ENCODE data around the gene DMRTC2. TPM values are rescaled to one million over a fixed set of nuclear protein-coding genes. Genes with fewer than 3 reads are reported as not detected.

Gene DMRTC2
- total RNA-seq, 1 donor from 2014 or later: not detected

GRCh38 chr19:41893899-41894298, 49.1 kb downstream of the DMRTC2 start:
- Histone ChIP-seq H3K4me3 (no peak overlapping the region), H3K27ac (replicated peaks) (no peak overlapping the region), H3K27me3 (ENCODE audit: low read depth) (no peaks in the 10 kb centered on the region), H3K36me3 (peaks cover 73% of the 10 kb centered on the region), H3K4me1 (no peaks in the 10 kb centered on the region), H3K9me3 (replicated peaks) (no peaks in the 10 kb centered on the region)
- intact Hi-C loops (cut with micrococcal nuclease): no loop called here
- no peak for DNase-seq
- TF ChIP-seq CTCF (IDR thresholded peaks at IDR 0.05; ENCODE audit: borderline replicate concordance): no peak

GRCh38 chr19:41894350-41894749, 49.5 kb downstream of the DMRTC2 start:
- Histone ChIP-seq H3K27ac (replicated peaks) (no peak overlapping the region), H3K36me3 (peaks cover 73% of the 10 kb centered on the region), H3K27me3 (ENCODE audit: low read depth) (no peaks in the 10 kb centered on the region), H3K9me3 (replicated peaks) (no peaks in the 10 kb centered on the region), H3K4me3 (no peak overlapping the region), H3K4me1 (no peaks in the 10 kb centered on the region)
- intact Hi-C loops (cut with micrococcal nuclease): no loop called here
- DNase-seq: no peak
- no peak for TF ChIP-seq CTCF (IDR thresholded peaks at IDR 0.05; ENCODE audit: borderline replicate concordance)

GRCh38 chr19:41895745-41896580, 51.1 kb downstream of the DMRTC2 start:
- DNase-seq: no peak
- H3K4me3 ChIP-seq: no peak overlapping the region
- H3K27ac ChIP-seq (replicated peaks): no peak overlapping the region
- no peaks in the 10 kb centered on the region for H3K27me3 ChIP-seq (ENCODE audit: low read depth)
- H3K36me3 ChIP-seq: peaks cover 75% of the 10 kb centered on the region
- no peaks in the 10 kb centered on the region for H3K4me1 ChIP-seq
- intact Hi-C loops (cut with micrococcal nuclease): no loop called here
- no peaks in the 10 kb centered on the region for H3K9me3 ChIP-seq (replicated peaks)
- TF ChIP-seq CTCF (IDR thresholded peaks at IDR 0.05; ENCODE audit: borderline replicate concordance): no peak

GRCh38 chr19:41896581-41896942, 51.7 kb downstream of the DMRTC2 start:
- Histone ChIP-seq H3K36me3 (peaks cover 80% of the 10 kb centered on the region), H3K9me3 (replicated peaks) (no peaks in the 10 kb centered on the region), H3K4me1 (no peaks in the 10 kb centered on the region), H3K27me3 (ENCODE audit: low read depth) (no peaks in the 10 kb centered on the region), H3K4me3 (no peak overlapping the region), H3K27ac (replicated peaks) (no peak overlapping the region)
- no peak for TF ChIP-seq CTCF (IDR thresholded peaks at IDR 0.05; ENCODE audit: borderline replicate concordance)
- DNase-seq: no peak
- intact Hi-C loops (cut with micrococcal nuclease): no loop called here

- no peak overlapping the region for H3K27ac ChIP-seq (replicated peaks)
- no peaks in the 10 kb centered on the region for H3K27me3 ChIP-seq (ENCODE audit: low read depth)
- DNase-seq: no peak
- no peak for TF ChIP-seq CTCF (IDR thresholded peaks at IDR 0.05; ENCODE audit: borderline replicate concordance)
- no peaks in the 10 kb centered on the region for H3K4me1 ChIP-seq
- intact Hi-C loops (cut with micrococcal nuclease): no loop called here
- H3K9me3 ChIP-seq (replicated peaks): no peaks in the 10 kb centered on the region
- peaks cover 80% of the 10 kb centered on the region for H3K36me3 ChIP-seq
- no peak overlapping the region for H3K4me3 ChIP-seq
Observed at GRCh38 chr19:41897181-41897580, 52.3 kb downstream of the DMRTC2 start.
